HL-60/S4 treated with retinoic acid at 250 ng/mL for 4 days and 3 days (cell line): Measurements from ENCODE around the gene PCDHA6.
"Not testable (repeated sequence)": the region's sequence is repeated elsewhere in the genome, so short reads cannot be mapped to it uniquely, and the experiment has no call there.

Source experiments
- in situ Hi-C: fragments of 300-500 bp; cut with MboI; formaldehyde crosslinking; loops from 2 replicates; pipeline ENCODE4 v1.7.0; 2022; ENCODE audit warnings: low sequenced_read_pairs

Gene PCDHA6

DNA sequence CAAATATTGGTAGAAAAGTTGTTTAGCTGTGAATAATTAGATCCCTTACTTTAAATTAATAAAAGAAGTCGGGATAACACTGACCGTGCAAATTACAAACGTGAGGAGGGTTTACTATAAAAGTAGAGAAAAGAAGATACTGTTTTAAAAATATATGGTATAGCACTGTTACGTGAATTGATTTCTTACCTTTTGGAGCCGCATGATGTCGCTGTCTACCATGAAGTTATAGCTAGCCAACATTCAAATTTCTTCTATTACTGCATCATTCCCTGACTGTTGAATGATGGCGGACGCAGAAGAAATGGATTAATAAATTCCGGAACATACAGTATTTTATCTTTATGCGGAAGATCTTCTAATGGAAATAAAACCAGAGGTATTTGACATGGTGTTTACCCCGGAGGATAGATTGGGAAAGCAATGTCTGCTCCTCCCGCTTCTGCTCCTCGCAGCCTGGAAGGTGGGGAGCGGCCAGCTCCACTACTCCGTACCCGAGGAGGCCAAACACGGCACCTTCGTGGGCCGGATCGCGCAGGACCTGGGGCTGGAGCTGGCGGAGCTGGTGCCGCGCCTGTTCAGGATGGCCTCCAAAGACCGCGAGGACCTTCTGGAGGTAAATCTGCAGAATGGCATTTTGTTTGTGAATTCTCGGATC is at the start of gene PCDHA6:
Gene PCDHA6, plus strand, starts transcription at position 257 of the 658 bp plus-strand sequence. Its CDS starts 132 bp downstream, at position 389.
- in situ Hi-C loops, result no loop called here

DNA sequence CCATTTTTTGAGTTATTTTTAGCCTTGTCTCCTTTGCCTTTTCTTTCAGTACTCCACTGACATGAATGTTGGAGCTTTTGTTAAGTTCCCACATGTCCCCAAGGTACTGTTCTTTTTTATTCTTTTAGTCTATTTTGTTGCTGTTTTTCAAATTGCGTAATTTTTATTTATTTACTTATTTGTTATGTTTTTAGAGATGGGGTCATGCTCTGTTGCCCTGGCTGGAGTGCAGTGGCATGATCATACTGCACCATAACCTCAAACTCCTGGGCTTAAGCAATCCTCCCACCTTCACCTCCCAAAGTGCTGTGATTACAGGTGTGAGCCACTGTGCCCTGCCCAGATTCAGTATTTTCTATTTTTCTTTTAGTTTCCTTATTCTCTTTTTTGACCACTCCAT is 47.2 kb upstream of the PCDHA6 start:
- in situ Hi-C loops, result no loop called here

DNA sequence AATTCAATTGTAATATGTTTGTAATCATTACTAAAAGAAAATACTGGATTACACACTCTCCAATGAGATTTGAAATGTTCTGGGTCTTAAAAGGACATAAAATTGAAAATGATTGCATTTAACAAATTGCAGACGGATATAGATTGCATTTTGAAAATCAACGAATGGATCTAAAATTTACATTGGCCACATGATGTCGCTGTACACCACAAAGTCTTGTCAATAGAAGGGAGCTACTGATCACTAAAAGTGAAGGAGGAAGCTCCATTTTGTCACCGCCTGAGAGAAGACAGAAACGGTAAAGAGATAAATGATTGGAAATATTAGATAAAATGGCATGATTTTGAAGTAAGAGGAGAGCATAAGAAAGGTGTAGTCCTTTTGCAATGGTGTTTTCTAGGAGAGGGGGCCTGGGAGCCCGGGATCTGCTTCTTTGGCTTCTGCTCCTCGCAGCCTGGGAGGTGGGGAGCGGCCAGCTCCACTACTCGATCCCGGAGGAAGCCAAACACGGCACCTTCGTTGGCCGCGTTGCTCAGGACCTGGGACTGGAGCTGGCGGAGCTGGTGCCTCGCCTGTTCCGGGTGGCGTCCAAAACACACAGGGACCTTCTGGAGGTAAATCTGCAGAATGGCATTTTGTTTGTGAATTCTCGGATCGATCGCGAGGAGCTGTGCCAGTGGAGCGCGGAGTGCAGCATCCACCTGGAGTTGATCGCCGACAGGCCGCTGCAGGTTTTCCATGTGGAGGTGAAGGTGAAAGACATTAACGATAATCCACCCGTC is 41.7 kb upstream of the PCDHA6 start, which contains the start of gene PCDHA1:
Gene PCDHA1, plus strand, starts transcription at position 236 of the 782 bp plus-strand sequence.
- in situ Hi-C loops, result no loop called here

GRCh38 chr5:140787422-140787821 is 40.3 kb upstream of the PCDHA6 start:
- in situ Hi-C loops, result not testable (repeated sequence)

DNA sequence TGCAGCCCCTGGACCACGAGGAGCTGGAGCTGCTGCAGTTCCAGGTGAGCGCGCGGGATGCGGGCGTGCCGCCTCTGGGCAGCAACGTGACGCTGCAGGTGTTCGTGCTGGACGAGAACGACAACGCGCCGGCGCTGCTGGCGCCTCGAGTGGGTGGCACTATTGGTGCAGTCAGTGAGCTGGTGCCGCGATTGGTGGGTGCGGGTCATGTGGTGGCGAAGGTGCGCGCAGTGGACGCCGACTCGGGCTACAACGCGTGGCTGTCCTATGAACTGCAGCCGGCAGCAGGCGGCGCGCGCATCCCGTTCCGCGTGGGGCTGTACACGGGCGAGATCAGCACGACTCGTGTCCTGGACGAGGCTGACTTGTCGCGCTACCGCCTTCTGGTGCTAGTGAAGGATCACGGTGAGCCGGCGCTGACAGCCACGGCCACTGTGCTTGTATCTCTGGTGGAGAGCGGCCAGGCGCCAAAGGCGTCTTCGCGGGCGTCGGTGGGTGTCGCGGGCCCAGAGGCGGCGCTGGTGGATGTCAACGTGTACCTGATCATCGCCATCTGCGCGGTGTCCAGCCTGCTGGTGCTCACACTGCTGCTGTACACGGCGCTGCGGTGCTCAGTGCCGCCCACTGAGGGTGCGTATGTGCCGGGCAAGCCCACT is 39.8 kb upstream of the PCDHA6 start:
- in situ Hi-C loops, result not testable (repeated sequence)

GRCh38 chr5:140791089-140791488 is 36.7 kb upstream of the PCDHA6 start:
- in situ Hi-C loops, result no loop called here

DNA sequence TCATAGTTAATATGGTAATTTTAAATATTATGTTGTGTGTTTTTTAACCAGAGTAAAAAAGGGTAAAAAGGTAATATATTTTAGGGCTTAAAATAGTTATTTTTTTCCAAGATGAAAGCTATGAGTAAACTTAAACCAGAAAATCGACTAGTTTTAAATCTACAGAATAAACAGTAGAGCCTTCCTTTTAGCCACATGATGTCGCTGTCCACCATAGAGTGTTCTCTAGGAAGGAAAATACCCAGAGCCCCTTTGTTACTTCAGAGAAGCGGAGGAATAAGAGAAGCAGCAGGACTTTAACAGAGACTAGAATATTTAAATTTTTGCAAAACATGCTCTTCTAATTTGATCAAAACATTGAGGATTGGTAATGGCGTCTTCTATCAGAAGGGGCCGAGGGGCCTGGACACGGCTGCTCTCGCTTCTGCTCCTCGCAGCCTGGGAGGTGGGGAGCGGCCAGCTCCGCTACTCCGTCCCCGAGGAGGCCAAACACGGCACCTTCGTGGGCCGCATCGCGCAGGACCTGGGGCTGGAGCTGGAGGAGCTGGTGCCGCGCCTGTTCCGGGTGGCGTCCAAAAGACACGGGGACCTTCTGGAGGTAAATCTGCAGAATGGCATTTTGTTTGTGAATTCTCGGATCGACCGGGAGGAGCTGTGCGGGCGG is 33.0 kb upstream of the PCDHA6 start, which contains the start of gene PCDHA2:
Gene PCDHA2, plus strand, starts transcription at position 258 of the 664 bp plus-strand sequence.
- in situ Hi-C loops, result no loop called here

GRCh38 chr5:140795259-140795641 is 32.5 kb upstream of the PCDHA6 start:
- in situ Hi-C loops, result no loop called here

DNA sequence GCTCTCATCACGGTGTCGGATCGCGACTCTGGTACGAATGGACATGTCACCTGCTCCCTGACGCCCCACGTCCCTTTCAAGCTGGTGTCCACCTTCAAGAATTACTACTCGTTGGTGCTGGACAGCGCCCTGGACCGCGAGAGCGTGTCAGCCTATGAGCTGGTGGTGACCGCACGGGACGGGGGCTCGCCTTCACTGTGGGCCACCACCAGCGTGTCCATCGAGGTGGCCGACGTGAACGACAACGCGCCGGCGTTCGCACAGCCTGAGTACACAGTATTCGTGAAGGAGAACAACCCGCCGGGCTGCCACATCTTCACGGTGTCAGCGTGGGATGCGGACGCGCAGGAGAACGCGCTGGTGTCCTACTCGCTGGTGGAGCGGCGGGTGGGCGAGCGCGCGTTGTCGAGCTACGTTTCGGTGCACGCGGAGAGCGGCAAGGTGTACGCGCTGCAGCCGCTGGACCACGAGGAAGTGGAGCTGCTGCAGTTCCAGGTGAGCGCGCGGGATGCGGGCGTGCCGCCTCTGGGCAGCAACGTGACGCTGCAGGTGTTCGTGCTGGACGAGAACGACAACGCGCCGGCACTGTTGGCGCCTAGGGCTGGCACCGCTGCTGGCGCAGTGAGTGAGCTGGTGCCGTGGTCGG is 31.6 kb upstream of the PCDHA6 start:
- in situ Hi-C loops, result not testable (repeated sequence)

GRCh38 chr5:140796718-140797095 is 31.1 kb upstream of the PCDHA6 start:
- in situ Hi-C loops, result no loop called here

GRCh38 chr5:140800816-140801493 is 26.8 kb upstream of the PCDHA6 start, which contains the start of gene PCDHA3:
PCDHA3 (plus strand) TSS chr5:140801057.
- in situ Hi-C loops, result no loop called here

- in situ Hi-C loops, result no loop called here
Observed at GRCh38 chr5:140801494-140801841, 26.3 kb upstream of the PCDHA6 start.

DNA sequence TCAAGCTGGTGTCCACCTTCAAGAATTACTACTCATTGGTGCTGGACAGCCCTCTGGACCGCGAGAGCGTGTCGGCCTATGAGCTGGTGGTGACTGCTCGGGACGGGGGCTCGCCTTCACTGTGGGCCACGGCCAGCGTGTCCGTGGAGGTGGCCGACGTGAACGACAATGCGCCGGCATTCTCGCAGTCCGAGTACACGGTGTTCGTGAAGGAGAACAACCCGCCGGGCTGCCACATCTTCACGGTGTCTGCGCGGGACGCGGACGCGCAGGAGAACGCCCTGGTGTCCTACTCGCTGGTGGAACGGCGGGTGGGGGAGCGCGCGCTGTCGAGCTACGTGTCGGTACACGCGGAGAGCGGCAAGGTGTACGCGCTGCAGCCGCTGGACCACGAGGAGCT is 25.4 kb upstream of the PCDHA6 start:
- in situ Hi-C loops, result not testable (repeated sequence)

DNA sequence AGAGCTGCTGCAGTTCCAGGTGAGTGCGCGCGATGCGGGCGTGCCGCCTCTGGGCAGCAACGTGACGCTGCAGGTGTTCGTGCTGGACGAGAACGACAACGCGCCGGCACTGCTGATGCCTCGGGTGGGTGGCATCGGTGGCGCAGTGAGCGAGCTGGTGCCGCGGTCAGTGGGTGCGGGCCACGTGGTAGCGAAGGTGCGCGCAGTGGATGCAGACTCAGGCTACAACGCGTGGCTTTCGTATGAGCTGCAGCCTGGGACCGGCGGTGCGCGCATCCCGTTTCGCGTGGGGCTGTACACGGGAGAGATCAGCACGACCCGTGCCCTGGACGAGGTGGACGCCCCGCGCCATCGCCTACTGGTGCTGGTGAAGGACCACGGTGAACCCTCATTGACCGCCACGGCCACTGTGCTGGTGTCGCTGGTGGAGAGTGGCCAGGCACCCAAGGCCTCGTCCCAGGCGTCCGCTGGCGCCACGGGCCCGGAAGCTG is 24.9 kb upstream of the PCDHA6 start:
- in situ Hi-C loops, result no loop called here

GRCh38 chr5:140806834-140807775 is 20.7 kb upstream of the PCDHA6 start, which contains the start of gene PCDHA4:
PCDHA4 (plus strand) TSS chr5:140807068.
- in situ Hi-C loops, result no loop called here

DNA sequence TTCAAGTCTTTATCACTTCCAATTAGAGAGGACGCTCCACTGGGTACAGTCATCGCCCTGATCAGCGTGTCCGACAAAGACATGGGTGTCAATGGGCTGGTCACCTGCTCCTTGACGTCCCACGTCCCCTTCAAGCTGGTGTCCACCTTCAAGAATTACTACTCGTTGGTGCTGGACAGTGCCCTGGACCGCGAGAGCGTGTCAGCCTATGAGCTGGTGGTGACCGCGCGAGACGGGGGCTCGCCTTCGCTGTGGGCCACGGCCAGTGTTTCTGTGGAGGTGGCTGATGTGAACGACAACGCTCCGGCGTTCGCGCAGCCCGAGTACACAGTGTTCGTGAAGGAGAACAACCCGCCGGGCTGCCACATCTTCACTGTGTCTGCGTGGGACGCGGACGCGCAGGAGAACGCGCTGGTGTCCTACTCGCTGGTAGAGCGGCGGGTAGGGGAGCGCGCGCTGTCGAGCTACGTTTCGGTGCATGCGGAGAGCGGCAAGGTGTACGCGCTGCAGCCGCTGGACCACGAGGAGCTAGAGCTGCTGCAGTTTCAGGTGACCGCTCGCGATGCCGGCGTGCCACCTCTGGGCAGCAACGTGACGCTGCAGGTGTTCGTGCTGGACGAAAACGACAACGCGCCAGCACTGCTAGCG is 19.4 kb upstream of the PCDHA6 start:
- in situ Hi-C loops, result not testable (repeated sequence)

DNA sequence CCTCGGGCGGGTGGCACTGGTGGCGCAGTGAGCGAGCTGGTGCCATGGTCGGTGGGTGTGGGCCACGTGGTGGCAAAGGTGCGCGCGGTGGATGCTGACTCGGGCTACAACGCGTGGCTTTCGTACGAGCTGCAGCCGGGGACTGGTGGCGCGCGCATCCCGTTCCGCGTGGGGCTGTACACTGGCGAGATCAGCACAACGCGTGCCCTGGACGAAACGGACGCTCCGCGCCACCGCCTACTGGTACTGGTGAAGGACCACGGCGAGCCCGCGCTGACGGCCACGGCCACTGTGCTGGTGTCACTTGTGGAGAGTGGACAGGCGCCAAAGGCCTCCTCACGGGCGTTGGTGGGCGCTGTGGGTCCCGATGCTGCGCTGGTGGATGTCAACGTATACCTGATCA is 18.9 kb upstream of the PCDHA6 start:
- in situ Hi-C loops, result no loop called here
